Panc1 (cell line): ENCODE data around the gene ZNF775. TPM values are rescaled to one million over a fixed set of nuclear protein-coding genes. Genes with fewer than 3 reads are reported as not detected.

Experiments
- ATAC-seq: fragments of 200-7000 bp; cut with Tn5 transposase; 2 replicates; pipeline ENCODE4 v1.9.1; 2020; ENCODE audit warnings: mild to moderate bottlenecking, moderate library complexity
- BruUV-seq: library from RNA; stranded (reverse); fragments of 400-500 nt; replicated peaks from 2 replicates; lab custom pipeline; 2021; lab: Mats Ljungman, UMichigan
- CTCF ChIA-PET: fragments of 300-600 bp; sonication (Branson Sonifier 250); formaldehyde crosslinking; loops from one replicate; lab custom pipeline; 2022; ENCODE audit warnings: antibody characterized with exemption; lab: Charles Lee
- POLR2A ChIA-PET: fragments of 300-600 bp; sonication (Branson Sonifier 250); formaldehyde crosslinking; loops from one replicate; lab custom pipeline; 2022; ENCODE audit warnings: antibody characterized with exemption; lab: Charles Lee
- DNase-seq: peaks from one replicate; pipeline ENCODE4 v3.0.0-alpha.2; 2010; ENCODE audit warnings: low read depth, low spot score
- H3K27ac ChIP-seq: 2 replicates; pipeline ENCODE4 v1.5.1; 2011; ENCODE audit warnings: mild to moderate bottlenecking, low read length, inconsistent platforms
- H3K27me3 ChIP-seq: fragments of 200-500 bp; sonication (Bioruptor generic); 2 replicates; pipeline ENCODE4 v1.6.0; 2014; ENCODE audit warnings: low read length, inconsistent platforms; ENCODE audit not compliant: control insufficient read depth, insufficient read depth
- H3K36me3 ChIP-seq: fragments of 200-500 bp; sonication (Bioruptor generic); 2 replicates; pipeline ENCODE4 v1.5.1; 2014; ENCODE audit warnings: inconsistent platforms, mild to moderate bottlenecking, low read length, moderate library complexity; ENCODE audit not compliant: control insufficient read depth, insufficient read depth
- H3K4me1 ChIP-seq: 2 replicates; pipeline ENCODE4 v1.5.1; 2011; ENCODE audit warnings: inconsistent platforms, mild to moderate bottlenecking, low read length, moderate library complexity; ENCODE audit not compliant: control insufficient read depth, insufficient read depth
- H3K4me3 ChIP-seq, 2 experiments: 2 replicates each; pipeline ENCODE4 v1.5.1; 2011 to 2012; ENCODE audit warnings: low read depth in 2 of 2, low read length in 2 of 2, mild to moderate bottlenecking in 2 of 2, inconsistent platforms in 1 of 2, moderate library complexity in 1 of 2
- H3K9me3 ChIP-seq: fragments of 200-500 bp; sonication (Bioruptor generic); 2 replicates; pipeline ENCODE4 v1.5.1; 2014; ENCODE audit warnings: low read depth, mild to moderate bottlenecking, inconsistent platforms, low read length, moderate library complexity; ENCODE audit not compliant: control insufficient read depth, insufficient read depth
- POLR2AphosphoS5 ChIP-seq: IDR thresholded peaks from 2 replicates; pipeline ENCODE4 v1.6.1; 2012; ENCODE audit warnings: mild to moderate bottlenecking, low read depth, low read length, moderate library complexity
- SIN3A ChIP-seq: IDR thresholded peaks from 2 replicates; pipeline ENCODE4 v1.6.1; 2012; ENCODE audit warnings: low read depth, mild to moderate bottlenecking, low read length, moderate library complexity, borderline replicate concordance; ENCODE audit not compliant: insufficient read depth
- TCF7L2 ChIP-seq: IDR thresholded peaks from 2 replicates; pipeline ENCODE4 v1.6.1; 2011; ENCODE audit warnings: mild to moderate bottlenecking, low read depth, low read length, inconsistent platforms
- in situ Hi-C: cut with HindIII; loops from 2 replicates; pipeline ENCODE4 v1.10.0; 2016; ENCODE audit warnings: low sequenced_read_pairs, low pct_unique_long_range_greater_than_20kb
- intact Hi-C: fragments of 100-400 bp; cut with micrococcal nuclease; formaldehyde crosslinking; loops from one replicate; pipeline ENCODE4 v1.10.0; 2022; ENCODE audit not compliant: unreplicated experiment
- total RNA-seq: library from RNA; stranded (reverse); gene quantifications from one replicate; pipeline ENCODE4 v1.2.1, GENCODE V29; 2021; ENCODE audit not compliant: unreplicated experiment
- TF ChIP-seq, protein P1 (sequence below), 2 experiments: IDR thresholded peaks; 2 replicates each; pipeline ENCODE4 v1.6.1; 2011 to 2012; ENCODE audit warnings: low read depth in 2 of 2, control low read depth in 1 of 2, low read length in 1 of 2, mild to moderate bottlenecking in 1 of 2, moderate library complexity in 1 of 2; ENCODE audit not compliant: insufficient read depth in 1 of 2
- TF ChIP-seq, protein P2 (sequence below): fragments of 450-650 bp; IDR thresholded peaks from 2 replicates; pipeline ENCODE4 v1.5.1; 2017; ENCODE audit warnings: mild to moderate bottlenecking

The ZNF775 gene
- total RNA-seq, 1 experiment from 2014 or later, result 14.7 TPM

GRCh38 chr7:150393325-150393724 lies 14.2 kb downstream of the ZNF775 start:
- Histone ChIP-seq H3K4me1 (no peaks in the 10 kb centered on the region), H3K27me3 (no peaks in the 10 kb centered on the region), H3K4me3 (no peak overlapping the region), H3K9me3 (no peaks in the 10 kb centered on the region), H3K36me3 (no peaks in the 10 kb centered on the region), H3K27ac (no peak overlapping the region)
- ATAC-seq (no peak), DNase-seq (no peak)
- ChIA-PET CTCF (interaction anchor here (0.7 kb wide), 1 partner anchor 35 kb away, joined by 3 read pairs; no protein-coding TSS in a partner anchor), POLR2A (interaction anchor here (0.6 kb wide), 1 partner anchor 1242 kb away, joined by 4 read pairs; no protein-coding TSS in a partner anchor)
- in situ Hi-C loops (no loop called here), intact Hi-C loops (no loop called here)
- no peak for TF ChIP-seq POLR2AphosphoS5
- TF ChIP-seq, protein P1, sequence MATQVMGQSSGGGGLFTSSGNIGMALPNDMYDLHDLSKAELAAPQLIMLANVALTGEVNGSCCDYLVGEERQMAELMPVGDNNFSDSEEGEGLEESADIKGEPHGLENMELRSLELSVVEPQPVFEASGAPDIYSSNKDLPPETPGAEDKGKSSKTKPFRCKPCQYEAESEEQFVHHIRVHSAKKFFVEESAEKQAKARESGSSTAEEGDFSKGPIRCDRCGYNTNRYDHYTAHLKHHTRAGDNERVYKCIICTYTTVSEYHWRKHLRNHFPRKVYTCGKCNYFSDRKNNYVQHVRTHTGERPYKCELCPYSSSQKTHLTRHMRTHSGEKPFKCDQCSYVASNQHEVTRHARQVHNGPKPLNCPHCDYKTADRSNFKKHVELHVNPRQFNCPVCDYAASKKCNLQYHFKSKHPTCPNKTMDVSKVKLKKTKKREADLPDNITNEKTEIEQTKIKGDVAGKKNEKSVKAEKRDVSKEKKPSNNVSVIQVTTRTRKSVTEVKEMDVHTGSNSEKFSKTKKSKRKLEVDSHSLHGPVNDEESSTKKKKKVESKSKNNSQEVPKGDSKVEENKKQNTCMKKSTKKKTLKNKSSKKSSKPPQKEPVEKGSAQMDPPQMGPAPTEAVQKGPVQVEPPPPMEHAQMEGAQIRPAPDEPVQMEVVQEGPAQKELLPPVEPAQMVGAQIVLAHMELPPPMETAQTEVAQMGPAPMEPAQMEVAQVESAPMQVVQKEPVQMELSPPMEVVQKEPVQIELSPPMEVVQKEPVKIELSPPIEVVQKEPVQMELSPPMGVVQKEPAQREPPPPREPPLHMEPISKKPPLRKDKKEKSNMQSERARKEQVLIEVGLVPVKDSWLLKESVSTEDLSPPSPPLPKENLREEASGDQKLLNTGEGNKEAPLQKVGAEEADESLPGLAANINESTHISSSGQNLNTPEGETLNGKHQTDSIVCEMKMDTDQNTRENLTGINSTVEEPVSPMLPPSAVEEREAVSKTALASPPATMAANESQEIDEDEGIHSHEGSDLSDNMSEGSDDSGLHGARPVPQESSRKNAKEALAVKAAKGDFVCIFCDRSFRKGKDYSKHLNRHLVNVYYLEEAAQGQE (IDR thresholded peaks at IDR 0.05; ENCODE audit: insufficient read depth in 1 of 2, low read depth in 2 of 2, low read length in 1 of 2), result no peak
- TF ChIP-seq, protein P2, sequence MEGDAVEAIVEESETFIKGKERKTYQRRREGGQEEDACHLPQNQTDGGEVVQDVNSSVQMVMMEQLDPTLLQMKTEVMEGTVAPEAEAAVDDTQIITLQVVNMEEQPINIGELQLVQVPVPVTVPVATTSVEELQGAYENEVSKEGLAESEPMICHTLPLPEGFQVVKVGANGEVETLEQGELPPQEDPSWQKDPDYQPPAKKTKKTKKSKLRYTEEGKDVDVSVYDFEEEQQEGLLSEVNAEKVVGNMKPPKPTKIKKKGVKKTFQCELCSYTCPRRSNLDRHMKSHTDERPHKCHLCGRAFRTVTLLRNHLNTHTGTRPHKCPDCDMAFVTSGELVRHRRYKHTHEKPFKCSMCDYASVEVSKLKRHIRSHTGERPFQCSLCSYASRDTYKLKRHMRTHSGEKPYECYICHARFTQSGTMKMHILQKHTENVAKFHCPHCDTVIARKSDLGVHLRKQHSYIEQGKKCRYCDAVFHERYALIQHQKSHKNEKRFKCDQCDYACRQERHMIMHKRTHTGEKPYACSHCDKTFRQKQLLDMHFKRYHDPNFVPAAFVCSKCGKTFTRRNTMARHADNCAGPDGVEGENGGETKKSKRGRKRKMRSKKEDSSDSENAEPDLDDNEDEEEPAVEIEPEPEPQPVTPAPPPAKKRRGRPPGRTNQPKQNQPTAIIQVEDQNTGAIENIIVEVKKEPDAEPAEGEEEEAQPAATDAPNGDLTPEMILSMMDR, result no peak
- TF ChIP-seq TCF7L2, result no peak
- TF ChIP-seq SIN3A, result no peak
- BruUV-seq, result no TSS peak

- H3K4me1 ChIP-seq, result peaks cover 29% of the 10 kb centered on the region
- no peak for TF ChIP-seq POLR2AphosphoS5
- no peak for TF ChIP-seq SIN3A
- no peak for TF ChIP-seq TCF7L2
- TF ChIP-seq, protein P1 (IDR thresholded peaks at IDR 0.05; ENCODE audit: insufficient read depth in 1 of 2, low read depth in 2 of 2, low read length in 1 of 2), result no peak
- TF ChIP-seq, protein P2, result no peak
- BruUV-seq, result no TSS peak
- ChIA-PET CTCF (no interaction called here), POLR2A (no interaction called here)
- in situ Hi-C loops, result no loop called here
- no peak overlapping the region for H3K27ac ChIP-seq
- no peaks in the 10 kb centered on the region for H3K27me3 ChIP-seq
- no peaks in the 10 kb centered on the region for H3K36me3 ChIP-seq
- no peaks in the 10 kb centered on the region for H3K9me3 ChIP-seq
- DNase-seq (no peak), ATAC-seq (no peak)
- no peak overlapping the region for H3K4me3 ChIP-seq
- intact Hi-C loops, result no loop called here
These were observed 17.3 kb downstream of the ZNF775 start for GRCh38 chr7:150396426-150396825.
